ENCODE results near the gene CFAP73.
A peak's percentile ranks its signal among the peaks of the same experiment; 100 is the strongest.

CFAP73 gene

GRCh38 chr12:113145720-113146551 is 3.6 kb upstream of the CFAP73 start:
- no peak for DNase-seq (ENCODE audit: low spot score in 2 of 2)
- Mint-ChIP-seq H3K36me3 (no peaks in the 10 kb centered on the region), H3K27ac (no peak overlapping the region), H3K9me3 (no peaks in the 10 kb centered on the region), H3K4me1 (no peaks in the 10 kb centered on the region), H3K4me3 (no peak overlapping the region)
- ATAC-seq, result no peak

DNA sequence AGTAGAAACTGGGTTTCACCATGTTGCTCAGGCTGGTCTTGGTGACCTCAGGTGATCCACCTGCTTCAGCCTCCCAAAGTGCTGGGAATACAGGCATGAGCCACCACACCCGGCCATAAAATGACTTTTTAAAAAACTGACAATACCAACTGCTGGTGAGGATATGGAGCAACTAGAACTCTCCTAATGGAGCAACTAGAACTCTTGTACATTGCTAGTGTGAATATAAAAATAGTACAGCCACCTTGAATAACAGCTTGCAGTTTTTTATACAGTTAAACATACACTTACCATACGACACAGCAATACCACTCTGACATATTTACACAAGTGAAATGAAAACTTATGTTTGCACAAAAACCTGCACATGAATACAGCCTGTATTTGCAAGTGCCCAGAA is 2.5 kb upstream of the CFAP73 start:
- DNase-seq (ENCODE audit: low spot score in 2 of 2) (no peak), ATAC-seq (no peak)
- no peaks in the 10 kb centered on the region for H3K36me3 Mint-ChIP-seq
- H3K4me3 Mint-ChIP-seq, result no peak overlapping the region
- H3K27ac Mint-ChIP-seq, result no peak overlapping the region
- no peaks in the 10 kb centered on the region for H3K9me3 Mint-ChIP-seq
- H3K4me1 Mint-ChIP-seq, result peaks cover 3% of the 10 kb centered on the region

DNA sequence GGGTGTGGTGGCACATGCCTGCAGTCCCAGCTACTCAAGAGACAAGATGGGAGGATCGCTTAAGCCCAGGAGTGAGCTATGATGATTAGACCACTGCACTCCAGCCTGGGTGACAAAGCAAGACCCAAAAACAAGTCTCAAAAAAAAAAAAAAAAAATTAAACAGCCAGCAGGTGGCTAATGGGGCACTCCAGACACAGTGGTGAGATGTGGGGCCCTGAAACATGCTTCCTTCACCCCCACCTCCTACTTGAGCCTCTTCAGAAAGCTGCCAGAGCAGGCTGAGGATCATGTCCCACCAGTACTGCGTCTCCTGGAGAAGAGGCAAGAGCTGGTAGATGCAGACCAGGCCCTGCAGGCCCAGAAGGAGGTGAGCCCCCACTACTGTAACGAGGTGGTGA is 2.1 kb downstream of the CFAP73 start:
- peak overlapping the region; percentile 75 for H3K4me3 Mint-ChIP-seq
- peaks cover 17% of the 10 kb centered on the region for H3K4me1 Mint-ChIP-seq
- DNase-seq (ENCODE audit: low spot score in 2 of 2) (no peak), ATAC-seq (no peak)
- peak overlapping the region; percentile 73 for H3K27ac Mint-ChIP-seq
- H3K36me3 Mint-ChIP-seq, result no peaks in the 10 kb centered on the region
- no peaks in the 10 kb centered on the region for H3K9me3 Mint-ChIP-seq

- DNase-seq (ENCODE audit: low spot score in 2 of 2), result no peak
- Mint-ChIP-seq H3K36me3 (peaks cover 6% of the 10 kb centered on the region), H3K27ac (peak overlapping the region; percentile 73), H3K4me3 (peak overlapping the region; percentile 75), H3K9me3 (no peaks in the 10 kb centered on the region), H3K4me1 (peaks cover 23% of the 10 kb centered on the region)
- no peak for ATAC-seq
Observed at GRCh38 chr12:113152196-113152834, 2.8 kb downstream of the CFAP73 start.

DNA sequence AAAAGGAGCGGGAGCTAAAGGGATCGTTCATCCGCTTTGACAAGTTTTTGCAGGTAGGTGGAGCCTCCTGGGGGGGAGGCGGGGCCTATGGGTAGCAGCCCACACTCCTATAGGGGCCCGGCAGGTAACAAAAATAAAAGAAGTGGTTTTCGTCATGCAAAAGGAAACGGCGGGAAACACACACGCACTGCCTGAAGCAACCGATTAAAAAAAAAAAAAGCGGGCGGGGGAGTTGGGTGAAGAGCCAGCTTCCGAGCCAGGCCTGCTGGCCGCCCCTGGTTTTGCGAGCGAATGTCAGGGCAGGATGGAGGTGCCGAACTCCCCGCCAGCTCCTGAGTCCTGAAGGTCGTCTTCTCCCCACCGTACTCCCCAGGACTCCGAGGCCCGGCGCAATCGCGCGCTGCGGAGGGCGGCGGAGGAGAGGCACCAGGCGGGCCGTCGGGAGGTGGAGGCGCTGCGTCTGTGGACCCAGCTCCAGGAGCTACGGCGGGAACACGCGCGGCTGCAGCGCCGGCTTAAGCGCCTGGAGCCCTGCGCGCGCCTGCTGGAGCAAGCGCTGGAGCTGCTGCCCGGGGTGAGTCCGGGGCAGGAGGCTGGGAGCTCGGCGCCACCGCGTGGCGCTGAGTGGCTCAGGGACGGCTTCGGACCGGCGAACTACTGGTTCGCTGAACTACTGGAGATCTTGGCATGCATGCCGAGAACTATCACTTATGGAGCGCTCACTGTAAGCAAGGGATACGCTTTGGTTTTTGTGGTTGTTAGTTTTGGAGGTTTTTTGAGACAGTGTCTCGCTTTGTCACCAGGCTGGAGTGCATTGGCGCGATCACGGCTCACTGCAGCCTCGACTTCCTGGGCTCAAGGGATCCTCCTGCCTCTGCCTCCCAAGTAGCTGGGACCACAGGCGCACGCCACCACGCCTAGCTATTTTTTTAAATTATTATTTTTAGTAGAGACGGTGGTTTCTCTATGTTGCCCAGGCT is 3.6 kb downstream of the CFAP73 start:
- peaks cover 14% of the 10 kb centered on the region for H3K36me3 Mint-ChIP-seq
- DNase-seq (ENCODE audit: low spot score in 2 of 2), result peak; percentile 46 to 76
- H3K27ac Mint-ChIP-seq, result no peak overlapping the region
- peaks cover 28% of the 10 kb centered on the region for H3K4me1 Mint-ChIP-seq
- no peaks in the 10 kb centered on the region for H3K9me3 Mint-ChIP-seq
- ATAC-seq, result peak; percentile 83
- peak overlapping the region; percentile 75 for H3K4me3 Mint-ChIP-seq

GRCh38 chr12:113154351-113154973 is 4.9 kb downstream of the CFAP73 start:
- ATAC-seq (peak; percentile 23), DNase-seq (ENCODE audit: low spot score in 2 of 2) (peak in 1 of 2 donors; percentile 58)
- Mint-ChIP-seq H3K27ac (no peak overlapping the region), H3K36me3 (peaks cover 28% of the 10 kb centered on the region), H3K4me1 (peaks cover 28% of the 10 kb centered on the region), H3K4me3 (peak overlapping the region; percentile 75), H3K9me3 (no peaks in the 10 kb centered on the region)

GRCh38 chr12:113155060-113155459 is 5.5 kb downstream of the CFAP73 start:
- ATAC-seq, result no peak
- DNase-seq (ENCODE audit: low spot score in 2 of 2), result no peak
- peaks cover 28% of the 10 kb centered on the region for H3K4me1 Mint-ChIP-seq
- H3K9me3 Mint-ChIP-seq, result no peaks in the 10 kb centered on the region
- H3K4me3 Mint-ChIP-seq, result peak overlapping the region; percentile 75
- no peak overlapping the region for H3K27ac Mint-ChIP-seq
- peaks cover 30% of the 10 kb centered on the region for H3K36me3 Mint-ChIP-seq

- Mint-ChIP-seq H3K36me3 (peaks cover 35% of the 10 kb centered on the region), H3K27ac (no peak overlapping the region), H3K4me3 (no peak overlapping the region), H3K9me3 (no peaks in the 10 kb centered on the region), H3K4me1 (peaks cover 28% of the 10 kb centered on the region)
- ATAC-seq, result no peak
- no peak for DNase-seq (ENCODE audit: low spot score in 2 of 2)
Observed at GRCh38 chr12:113155646-113156045, 6.1 kb downstream of the CFAP73 start.

DNA sequence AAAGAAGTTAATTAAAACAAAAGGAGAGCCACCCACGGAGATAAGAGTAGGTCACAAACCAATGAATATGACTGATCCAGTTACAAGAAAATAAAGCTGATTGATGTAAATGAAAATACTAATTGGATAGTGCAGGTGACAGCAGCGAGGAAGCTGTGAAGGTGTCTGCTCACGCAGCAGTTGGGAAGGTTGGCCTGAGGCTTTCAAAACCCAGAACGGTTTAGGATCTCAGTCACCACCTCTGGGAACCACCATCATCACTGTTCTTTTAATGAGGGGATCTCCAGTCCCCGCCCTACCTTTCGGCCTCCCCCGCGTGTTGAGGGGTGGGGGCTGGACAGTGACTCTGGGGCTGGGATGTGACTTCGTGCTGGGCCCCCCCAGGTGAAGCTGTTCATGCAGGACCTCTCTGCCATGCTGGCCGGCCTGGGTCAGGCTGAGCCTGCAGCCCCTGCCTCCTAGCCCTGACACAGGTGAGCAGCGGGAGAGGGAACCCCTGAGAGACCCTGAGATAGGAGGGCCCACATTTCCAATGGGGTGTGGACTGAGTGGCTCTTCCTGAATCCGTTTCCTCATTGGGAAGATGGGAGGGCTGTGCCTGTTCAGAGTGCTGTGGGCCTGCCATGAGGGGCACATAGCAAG is 7.8 kb downstream of the CFAP73 start:
- ATAC-seq, result no peak
- Mint-ChIP-seq H3K27ac (no peak overlapping the region), H3K9me3 (no peaks in the 10 kb centered on the region), H3K36me3 (peaks cover 52% of the 10 kb centered on the region), H3K4me1 (peaks cover 27% of the 10 kb centered on the region), H3K4me3 (no peak overlapping the region)
- no peak for DNase-seq (ENCODE audit: low spot score in 2 of 2)

DNA sequence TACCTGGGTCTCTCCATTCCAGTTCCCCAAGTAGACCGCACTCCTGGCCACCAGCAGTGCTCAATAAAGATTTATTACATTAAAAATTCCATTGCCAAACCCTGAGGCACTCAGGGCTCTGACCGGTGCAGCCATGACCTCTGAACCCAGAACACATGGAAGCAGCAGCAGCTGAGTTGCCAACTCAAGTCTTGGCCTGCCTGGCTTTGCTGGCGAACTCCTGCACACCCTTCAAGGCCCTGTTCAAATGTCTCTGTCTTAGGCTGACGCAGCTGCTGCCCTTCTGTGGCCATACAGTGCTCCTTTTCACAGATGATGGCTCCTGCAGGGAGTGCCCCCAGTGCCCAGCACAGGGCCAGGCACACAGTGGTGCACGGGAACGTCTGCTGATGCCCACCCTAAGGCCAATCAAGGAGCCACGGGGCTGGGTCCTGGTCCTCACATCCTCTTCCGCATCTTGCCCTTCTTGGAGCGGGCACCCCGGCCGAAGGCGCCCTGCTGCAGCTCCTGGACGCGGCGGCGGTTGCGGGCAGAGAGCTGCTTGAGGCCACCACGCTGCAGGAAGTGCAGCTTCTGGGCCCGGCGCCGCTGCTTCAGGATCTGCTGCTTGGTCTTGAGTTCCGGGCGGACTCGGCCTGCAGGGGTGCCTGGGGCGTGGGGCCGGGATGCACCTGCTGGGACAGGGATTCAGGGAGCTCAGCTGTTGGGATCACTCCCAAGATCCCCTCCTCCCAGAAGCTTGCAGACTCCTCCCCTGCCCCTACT is 9.1 kb downstream of the CFAP73 start:
- Mint-ChIP-seq H3K27ac (no peak overlapping the region), H3K4me1 (peaks cover 15% of the 10 kb centered on the region), H3K9me3 (no peaks in the 10 kb centered on the region), H3K4me3 (no peak overlapping the region), H3K36me3 (peaks cover 65% of the 10 kb centered on the region)
- no peak for ATAC-seq
- DNase-seq (ENCODE audit: low spot score in 2 of 2), result no peak

DNA sequence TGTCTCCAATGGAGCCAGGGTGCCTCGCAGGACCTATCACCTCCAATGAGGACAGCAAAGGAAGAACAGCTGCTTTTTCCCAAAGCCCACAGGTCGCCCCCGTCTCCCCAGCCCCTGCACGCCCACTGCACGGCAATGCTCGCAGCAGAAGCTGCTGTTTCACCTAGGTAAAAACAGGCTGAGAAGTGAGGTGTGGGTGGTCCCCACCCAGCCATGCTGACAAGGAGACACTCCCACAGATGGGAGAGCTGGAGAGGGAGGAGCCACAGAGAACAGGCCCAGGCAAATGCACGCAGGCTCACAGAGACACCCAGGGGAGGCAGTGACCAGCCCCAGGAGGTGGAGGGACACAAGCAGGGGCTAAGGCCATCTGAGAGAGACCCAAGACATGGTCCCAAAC is 10.4 kb downstream of the CFAP73 start:
- DNase-seq (ENCODE audit: low spot score in 2 of 2) (no peak), ATAC-seq (no peak)
- H3K27ac Mint-ChIP-seq, result no peak overlapping the region
- H3K36me3 Mint-ChIP-seq, result peaks cover 76% of the 10 kb centered on the region
- H3K9me3 Mint-ChIP-seq, result no peaks in the 10 kb centered on the region
- peaks cover 15% of the 10 kb centered on the region for H3K4me1 Mint-ChIP-seq
- no peak overlapping the region for H3K4me3 Mint-ChIP-seq

DNA sequence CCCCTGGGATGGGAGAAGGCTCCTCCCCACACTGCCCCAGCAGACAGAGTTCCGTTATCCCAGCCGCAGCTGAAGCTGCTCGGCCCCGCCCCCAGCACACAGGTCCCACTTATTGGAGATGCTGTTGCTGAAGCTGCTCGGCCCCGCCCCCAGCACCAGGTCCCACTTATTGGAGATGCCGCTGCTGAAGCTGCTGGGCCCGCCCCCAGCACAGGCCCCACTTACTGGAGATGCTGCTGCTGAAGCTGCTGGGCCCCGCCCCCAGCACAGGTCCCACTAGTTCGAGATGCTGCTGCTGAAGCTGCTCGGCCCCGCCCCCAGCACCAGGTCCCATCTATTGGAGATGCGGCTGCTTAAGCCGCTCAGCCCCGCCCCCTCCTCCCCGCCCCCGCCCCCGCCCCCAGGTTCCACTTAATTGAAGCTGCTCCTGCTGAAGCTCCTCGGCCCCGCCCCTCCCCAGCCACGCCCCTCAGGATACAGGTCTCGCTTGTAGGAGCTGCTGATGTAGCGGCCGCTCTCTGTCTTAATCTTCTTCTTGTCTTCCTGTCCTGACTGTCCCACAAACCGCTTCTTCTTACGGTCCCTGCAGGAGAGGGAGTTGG is 12.0 kb downstream of the CFAP73 start:
- Mint-ChIP-seq H3K36me3 (peaks cover 92% of the 10 kb centered on the region), H3K4me3 (no peak overlapping the region), H3K4me1 (peaks cover 15% of the 10 kb centered on the region), H3K9me3 (no peaks in the 10 kb centered on the region), H3K27ac (peak overlapping the region; percentile 34)
- peak; percentile 48 for ATAC-seq
- no peak for DNase-seq (ENCODE audit: low spot score in 2 of 2)

DNA sequence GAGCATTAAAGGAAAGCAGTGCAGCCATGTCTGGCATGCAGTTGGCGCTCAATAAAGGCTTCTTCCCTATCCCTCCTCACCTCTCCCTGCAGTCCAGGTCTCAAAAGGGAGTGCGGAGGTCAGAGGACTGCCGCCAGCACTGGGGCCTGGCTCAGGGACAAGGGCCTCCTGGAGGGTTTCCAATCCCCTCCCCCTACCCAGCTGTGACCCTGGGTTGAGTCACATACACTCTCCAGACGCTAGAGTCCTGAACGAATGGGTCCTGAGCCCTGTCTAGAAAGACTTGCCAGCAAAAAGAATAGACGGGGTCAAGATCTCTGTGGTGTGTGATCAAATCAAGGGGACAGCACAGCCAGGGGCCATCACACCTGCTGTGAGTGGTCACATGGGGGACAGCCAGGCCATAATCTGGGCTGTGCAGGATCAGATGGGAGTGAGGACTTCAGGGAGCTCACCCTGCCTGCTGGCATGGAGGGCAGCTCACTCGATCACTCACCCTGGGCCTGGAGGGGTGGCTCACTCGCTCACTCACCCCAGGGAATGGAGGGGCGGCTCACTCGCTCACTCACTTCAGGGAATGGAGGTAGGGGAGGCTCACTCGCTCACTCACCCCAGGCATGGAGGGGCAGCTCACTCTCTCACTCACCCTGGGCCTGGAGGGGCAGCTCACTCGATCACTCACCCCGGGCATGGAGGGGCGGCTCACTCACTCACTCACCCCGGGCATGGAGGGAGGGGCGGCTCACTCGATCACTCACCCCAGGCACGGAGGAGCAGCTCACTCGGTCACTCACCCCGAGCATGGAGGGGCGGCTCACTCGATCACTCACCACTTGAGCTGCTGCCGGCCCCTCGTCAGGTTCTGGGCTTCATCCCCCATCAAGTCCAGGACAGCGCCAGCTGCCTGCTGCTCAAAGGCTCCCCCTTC is 12.8 kb downstream of the CFAP73 start:
- Mint-ChIP-seq H3K27ac (peak overlapping the region; percentile 26), H3K9me3 (no peaks in the 10 kb centered on the region), H3K36me3 (peaks cover 94% of the 10 kb centered on the region), H3K4me3 (no peak overlapping the region), H3K4me1 (peaks cover 9% of the 10 kb centered on the region)
- no peak for ATAC-seq
- DNase-seq (ENCODE audit: low spot score in 2 of 2), result no peak

Data from stimulated activated effector memory CD8-positive, alpha-beta T cell treated with anti-CD3 and anti-CD28 coated beads, Interleukin-12 subunit alpha, Interleukin-12 subunit beta, amount 100 ng/mL, for 72 hours (primary cell).